Measurements from ENCODE around the gene PHF2. TPM values are rescaled to one million over a fixed set of nuclear protein-coding genes. Genes with fewer than 3 reads are reported as not detected.

The PHF2 gene
- total RNA-seq, 2 experiments from 2014 or later: 14.6 to 15.6 TPM

DNA sequence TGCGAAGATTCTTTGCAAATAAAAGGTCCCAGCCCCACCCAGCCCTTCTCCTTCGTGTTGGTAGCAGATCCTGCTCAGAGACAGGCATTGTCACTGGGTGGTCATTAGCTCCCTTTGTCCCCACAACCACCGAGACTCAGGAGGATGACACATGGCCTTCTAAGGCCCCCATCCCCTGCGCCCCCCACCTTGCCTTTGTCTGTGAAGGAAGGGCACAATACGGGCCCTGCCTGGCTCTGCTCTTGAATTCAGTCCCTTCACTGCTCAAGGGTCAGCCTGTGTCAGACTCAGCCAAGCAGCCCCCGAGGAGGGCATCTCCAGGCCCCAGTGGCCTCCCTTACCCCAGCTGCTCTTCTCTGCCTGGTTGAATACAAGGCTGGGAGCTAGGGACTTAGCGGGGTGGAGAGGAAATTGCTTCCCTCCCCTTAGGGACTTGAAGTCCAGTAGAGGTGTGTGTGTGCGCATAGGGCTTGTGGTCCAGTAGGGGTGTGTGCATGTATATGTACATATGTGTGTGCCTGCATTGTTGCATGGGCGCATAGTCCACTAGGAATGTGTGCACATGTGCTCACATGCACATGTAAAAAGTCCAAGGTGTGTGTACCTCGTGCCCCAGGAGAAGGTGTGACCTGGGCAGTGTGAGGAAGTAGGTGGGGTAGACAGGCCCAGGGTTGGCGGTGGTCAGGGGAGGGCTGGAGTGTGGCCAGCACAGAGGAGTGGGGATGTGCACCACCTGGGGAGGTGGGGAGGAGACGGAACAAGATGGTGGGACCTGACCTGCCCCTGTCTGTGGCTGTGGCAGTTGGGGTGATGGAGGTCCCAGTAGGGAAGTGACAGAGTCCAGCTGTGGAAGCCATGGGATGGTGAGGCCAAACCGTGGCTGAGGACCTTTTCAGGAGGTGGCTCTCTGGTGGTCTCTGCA lies 59.1 kb downstream of the PHF2 start:
- Mint-ChIP-seq H3K27me3 (no peaks in the 10 kb centered on the region), H3K36me3 (peaks cover 44% of the 10 kb centered on the region), H3K9me3 (peaks cover 16% of the 10 kb centered on the region), H3K4me3 (no peak overlapping the region), H3K4me1 (peaks cover 2% of the 10 kb centered on the region), H3K27ac (no peak overlapping the region)
- DNase-seq: no peak

DNA sequence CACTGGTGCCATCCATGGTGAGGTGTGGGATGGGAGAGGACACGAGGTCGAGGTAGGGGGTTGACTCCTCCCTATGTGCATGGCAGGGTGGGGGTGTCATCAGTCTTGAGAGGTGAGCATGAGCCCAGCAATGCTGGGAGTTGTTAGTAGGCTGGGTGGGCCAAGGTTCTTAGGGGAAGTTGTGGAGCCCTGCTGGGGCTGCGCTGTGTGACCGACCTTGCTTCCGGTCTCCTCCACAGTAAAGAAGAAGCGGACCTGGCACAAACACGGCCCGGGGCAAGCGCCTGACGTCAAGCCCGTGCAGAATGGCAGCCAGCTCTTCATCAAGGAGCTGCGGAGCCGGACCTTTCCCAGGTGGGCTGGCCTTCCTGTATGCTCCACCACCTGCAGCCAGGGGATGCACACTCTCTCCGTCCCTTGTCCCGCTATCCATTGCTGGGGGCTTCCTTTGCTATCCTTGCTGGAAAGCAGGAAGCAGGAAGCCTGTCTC lies 59.8 kb downstream of the PHF2 start:
- Mint-ChIP-seq H3K27me3 (no peaks in the 10 kb centered on the region), H3K27ac (no peak overlapping the region), H3K36me3 (peaks cover 49% of the 10 kb centered on the region), H3K9me3 (peaks cover 16% of the 10 kb centered on the region), H3K4me1 (peaks cover 2% of the 10 kb centered on the region), H3K4me3 (no peak overlapping the region)
- no peak for DNase-seq

DNA sequence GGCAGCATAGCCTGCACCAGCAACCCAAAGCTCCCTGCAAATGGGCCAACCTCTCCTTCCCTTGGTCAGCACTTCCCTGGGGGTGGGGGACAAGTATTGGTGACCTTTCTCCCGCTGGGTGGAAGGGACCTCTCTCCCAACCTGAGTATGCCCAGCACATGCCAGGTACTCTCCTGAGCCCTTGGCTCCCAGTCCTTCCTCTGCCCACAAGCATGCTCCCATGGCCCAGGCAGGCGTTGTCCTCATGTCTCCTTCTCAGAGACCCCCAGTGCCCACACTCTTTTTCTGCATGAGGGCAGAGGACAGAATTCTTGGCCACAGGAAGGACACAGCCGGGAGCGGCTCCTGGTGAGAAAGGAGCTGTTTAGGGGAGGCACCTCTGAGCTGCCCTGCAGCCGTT lies 60.3 kb downstream of the PHF2 start:
- Mint-ChIP-seq H3K27me3 (no peaks in the 10 kb centered on the region), H3K27ac (no peak overlapping the region), H3K9me3 (peaks cover 16% of the 10 kb centered on the region), H3K4me3 (no peak overlapping the region), H3K36me3 (peaks cover 49% of the 10 kb centered on the region), H3K4me1 (peaks cover 2% of the 10 kb centered on the region)
- no peak for DNase-seq

DNA sequence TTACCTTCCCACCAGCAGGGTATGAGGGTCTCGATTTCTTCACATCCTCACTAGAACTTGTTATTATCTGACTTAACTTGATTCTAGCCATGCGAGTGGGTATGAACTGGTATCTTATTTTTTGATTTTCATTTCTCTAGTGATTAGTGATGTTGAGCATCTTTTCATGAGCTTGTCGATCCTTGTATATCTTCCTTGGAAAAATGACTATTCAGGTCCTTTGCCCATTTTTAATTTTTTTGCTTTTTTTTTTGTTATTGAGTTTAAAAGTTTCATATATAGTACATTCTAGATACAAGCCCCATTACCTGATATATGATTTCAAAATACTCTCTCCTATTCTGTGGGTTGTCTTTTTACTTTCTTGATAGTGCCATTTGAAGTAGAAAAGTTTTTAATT lies 61.5 kb downstream of the PHF2 start:
- Mint-ChIP-seq H3K27me3 (no peaks in the 10 kb centered on the region), H3K9me3 (peaks cover 16% of the 10 kb centered on the region), H3K4me1 (peaks cover 2% of the 10 kb centered on the region), H3K27ac (no peak overlapping the region), H3K36me3 (peaks cover 50% of the 10 kb centered on the region), H3K4me3 (no peak overlapping the region)
- DNase-seq: no peak

DNA sequence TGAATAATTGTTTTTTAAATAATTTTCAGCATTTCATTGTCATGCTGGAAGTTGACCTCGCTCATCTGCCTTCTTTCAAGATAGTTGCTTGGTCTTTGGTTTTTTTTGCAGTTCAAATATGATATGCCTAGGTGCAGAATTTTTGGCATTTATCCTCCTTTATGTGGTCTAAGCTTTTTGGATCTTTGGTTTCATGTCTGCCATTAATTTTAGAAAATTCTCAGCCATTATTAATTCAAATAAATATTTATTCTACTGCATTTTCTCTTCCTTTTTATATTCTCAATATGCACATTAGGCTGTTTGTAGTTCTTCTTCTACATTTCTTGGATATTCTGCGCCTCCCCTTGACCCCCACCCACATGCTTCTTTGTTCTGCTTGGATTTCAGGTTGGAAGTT lies 63.6 kb downstream of the PHF2 start:
- no peaks in the 10 kb centered on the region for H3K27me3 Mint-ChIP-seq
- H3K36me3 Mint-ChIP-seq: peaks cover 56% of the 10 kb centered on the region
- H3K9me3 Mint-ChIP-seq: peaks cover 16% of the 10 kb centered on the region
- no peak for DNase-seq
- H3K4me3 Mint-ChIP-seq: no peak overlapping the region
- no peak overlapping the region for H3K27ac Mint-ChIP-seq
- peaks cover 2% of the 10 kb centered on the region for H3K4me1 Mint-ChIP-seq

DNA sequence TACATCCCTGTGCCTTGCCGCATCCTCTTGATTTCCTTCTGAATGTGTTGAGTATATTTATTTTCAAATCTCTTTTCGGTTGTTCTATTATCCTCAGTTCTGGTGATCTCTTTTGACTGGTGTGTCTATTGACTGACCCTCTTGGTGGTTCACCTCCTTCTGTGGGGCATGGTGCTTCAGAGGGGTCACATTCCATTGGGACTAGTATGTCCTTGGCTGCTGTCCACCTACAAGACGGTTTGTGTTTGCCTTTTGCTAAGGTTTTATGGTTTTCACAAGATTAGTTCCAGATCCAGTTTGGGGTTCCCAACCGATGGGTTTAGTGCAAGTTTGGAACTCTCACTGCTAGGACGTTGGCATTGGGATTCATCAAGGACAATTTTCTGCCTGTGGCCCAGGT lies 66.6 kb downstream of the PHF2 start:
- Mint-ChIP-seq H3K27me3 (no peaks in the 10 kb centered on the region), H3K9me3 (peaks cover 5% of the 10 kb centered on the region), H3K4me1 (peaks cover 2% of the 10 kb centered on the region), H3K4me3 (no peak overlapping the region), H3K27ac (no peak overlapping the region), H3K36me3 (peaks cover 29% of the 10 kb centered on the region)
- no peak for DNase-seq

DNA sequence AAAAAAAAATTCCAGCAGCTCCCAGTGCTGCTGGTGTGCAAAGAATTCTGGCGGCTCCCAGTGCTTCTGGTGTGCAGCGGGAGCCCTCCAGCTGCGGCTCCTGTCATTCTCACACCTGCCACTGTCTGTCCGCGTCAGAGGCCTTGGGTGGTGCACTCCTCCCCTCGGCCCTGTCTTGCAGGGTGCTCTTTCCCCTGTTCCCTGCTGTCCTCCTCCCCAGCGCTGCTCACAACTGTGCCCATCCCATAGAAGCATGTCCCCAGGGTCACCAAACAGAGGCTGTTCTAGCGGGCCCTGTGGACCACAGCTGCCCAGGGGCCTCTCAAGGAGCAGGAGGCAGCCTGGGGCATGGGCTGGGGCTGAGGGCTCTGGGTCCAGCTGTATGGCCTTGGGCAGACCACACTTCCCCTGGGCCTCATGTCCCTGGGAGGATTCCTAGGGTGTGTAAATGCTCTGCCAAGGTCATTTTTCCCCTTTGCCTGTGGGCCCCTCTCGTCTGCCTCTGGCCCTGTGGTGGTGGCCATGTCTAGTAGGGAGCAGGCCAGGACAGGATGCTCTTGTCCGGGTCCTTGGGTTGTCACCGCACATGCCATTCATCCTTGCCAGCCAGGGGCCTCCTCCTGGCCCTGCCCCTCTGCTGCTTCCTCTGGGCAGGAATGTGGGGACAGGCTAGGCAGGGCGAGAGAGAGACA lies 68.2 kb downstream of the PHF2 start:
- Mint-ChIP-seq H3K27me3 (no peaks in the 10 kb centered on the region), H3K9me3 (no peaks in the 10 kb centered on the region), H3K27ac (peak overlapping the region; percentile 58), H3K4me1 (no peaks in the 10 kb centered on the region), H3K4me3 (no peak overlapping the region), H3K36me3 (peaks cover 17% of the 10 kb centered on the region)
- DNase-seq: no peak

DNA sequence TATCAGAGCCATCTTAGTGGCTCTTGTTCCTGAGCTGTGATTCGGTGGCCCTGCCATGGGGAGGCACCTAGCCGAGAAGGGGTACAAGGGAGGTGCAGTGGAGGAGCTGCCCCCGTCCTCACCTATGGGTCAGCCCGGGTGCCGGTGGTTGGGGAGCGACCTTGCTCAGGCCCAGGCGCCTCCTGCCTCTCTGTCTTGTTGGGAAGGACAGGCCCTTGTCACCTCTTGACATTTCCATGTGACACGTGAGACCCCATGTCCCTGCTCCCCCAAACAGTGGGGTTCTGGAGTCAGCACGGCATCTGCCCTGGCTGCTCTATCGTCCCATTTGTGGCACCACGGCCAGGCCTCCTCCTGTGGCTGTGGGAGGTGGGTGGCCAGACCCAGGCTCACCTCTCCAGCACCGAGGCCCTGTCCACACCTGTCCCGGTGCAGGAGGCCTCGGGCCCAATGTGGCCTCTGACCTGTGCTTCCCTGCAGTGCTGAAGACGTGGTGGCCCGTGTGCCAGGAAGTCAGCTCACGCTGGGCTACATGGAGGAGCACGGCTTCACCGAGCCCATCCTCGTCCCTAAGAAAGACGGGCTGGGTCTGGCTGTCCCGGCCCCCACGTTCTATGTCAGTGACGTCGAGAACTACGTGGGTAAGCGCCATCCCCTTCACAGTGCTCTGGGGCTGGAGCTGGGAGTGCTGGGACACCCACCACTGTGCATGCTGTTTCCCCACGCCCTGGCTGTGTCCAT lies 68.9 kb downstream of the PHF2 start:
- H3K9me3 Mint-ChIP-seq: no peaks in the 10 kb centered on the region
- no peak overlapping the region for H3K27ac Mint-ChIP-seq
- peaks cover 13% of the 10 kb centered on the region for H3K36me3 Mint-ChIP-seq
- DNase-seq: no peak
- H3K27me3 Mint-ChIP-seq: no peaks in the 10 kb centered on the region
- H3K4me3 Mint-ChIP-seq: no peak overlapping the region
- H3K4me1 Mint-ChIP-seq: no peaks in the 10 kb centered on the region

DNA sequence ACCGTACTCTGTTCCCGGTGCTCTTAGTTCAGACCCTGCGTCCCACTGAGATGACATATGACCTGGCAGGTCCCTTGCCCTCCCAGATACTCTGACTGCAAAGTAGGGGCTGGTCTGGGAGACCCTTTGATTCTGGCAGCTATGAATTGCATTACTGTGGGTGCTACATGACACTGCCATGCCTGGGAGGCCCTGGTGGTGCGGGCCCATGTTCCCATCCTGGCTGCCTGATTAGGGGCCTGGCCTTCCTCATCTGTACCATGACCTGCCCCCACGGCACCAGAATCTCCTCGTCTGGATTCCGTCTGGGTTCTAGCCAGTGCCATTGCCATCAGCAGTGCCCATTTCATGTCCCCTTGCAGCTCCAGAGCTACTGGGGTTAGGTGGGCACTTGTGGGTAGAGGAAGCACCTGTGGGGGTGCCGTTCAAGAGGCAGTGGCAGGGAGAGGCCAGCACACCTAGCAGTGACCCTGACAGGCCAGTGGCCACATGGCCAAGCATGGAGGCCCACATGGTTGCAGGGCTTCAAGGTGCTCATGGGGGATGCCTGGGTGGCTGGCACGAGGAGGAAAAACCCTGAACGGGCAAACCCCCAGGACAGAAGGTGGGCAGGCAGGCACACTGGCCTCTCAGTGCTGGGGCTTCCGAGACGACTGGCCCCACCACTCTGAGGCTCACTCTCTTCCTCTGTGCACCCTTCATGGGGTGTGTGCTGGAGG lies 69.7 kb downstream of the PHF2 start:
- H3K27me3 Mint-ChIP-seq: no peaks in the 10 kb centered on the region
- H3K9me3 Mint-ChIP-seq: no peaks in the 10 kb centered on the region
- H3K27ac Mint-ChIP-seq: no peak overlapping the region
- no peak for DNase-seq
- no peaks in the 10 kb centered on the region for H3K4me1 Mint-ChIP-seq
- H3K4me3 Mint-ChIP-seq: no peak overlapping the region
- peaks cover 7% of the 10 kb centered on the region for H3K36me3 Mint-ChIP-seq

DNA sequence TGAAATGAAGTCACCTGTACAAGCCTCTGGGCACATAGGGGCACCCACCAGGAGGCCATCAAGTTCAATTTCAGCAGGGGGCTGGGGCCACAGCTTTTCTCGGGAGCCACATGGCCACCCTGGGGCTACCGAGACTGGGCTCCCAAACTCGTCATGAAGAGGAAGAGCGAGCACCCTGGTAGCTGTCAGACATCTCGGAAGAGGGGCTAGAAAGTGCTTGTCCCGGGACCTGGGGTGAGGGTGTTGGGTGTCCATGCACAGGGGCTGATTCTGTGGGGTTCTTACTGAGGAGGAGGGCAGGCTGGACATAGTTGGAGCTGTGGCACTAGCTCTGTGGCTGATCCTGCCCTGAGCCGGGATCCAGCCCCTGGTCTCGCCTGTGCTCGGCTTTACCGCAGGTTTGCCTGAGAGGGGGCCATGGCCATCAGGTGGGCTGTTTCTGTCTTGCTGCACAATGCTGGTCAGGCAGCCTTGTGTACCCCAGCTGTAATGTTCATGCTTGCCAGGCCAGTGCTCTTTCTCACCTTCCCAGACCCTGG lies 70.3 kb downstream of the PHF2 start:
- no peaks in the 10 kb centered on the region for H3K9me3 Mint-ChIP-seq
- no peak overlapping the region for H3K4me3 Mint-ChIP-seq
- no peak overlapping the region for H3K27ac Mint-ChIP-seq
- H3K4me1 Mint-ChIP-seq: no peaks in the 10 kb centered on the region
- H3K27me3 Mint-ChIP-seq: no peaks in the 10 kb centered on the region
- H3K36me3 Mint-ChIP-seq: peaks cover 9% of the 10 kb centered on the region
- DNase-seq: no peak

DNA sequence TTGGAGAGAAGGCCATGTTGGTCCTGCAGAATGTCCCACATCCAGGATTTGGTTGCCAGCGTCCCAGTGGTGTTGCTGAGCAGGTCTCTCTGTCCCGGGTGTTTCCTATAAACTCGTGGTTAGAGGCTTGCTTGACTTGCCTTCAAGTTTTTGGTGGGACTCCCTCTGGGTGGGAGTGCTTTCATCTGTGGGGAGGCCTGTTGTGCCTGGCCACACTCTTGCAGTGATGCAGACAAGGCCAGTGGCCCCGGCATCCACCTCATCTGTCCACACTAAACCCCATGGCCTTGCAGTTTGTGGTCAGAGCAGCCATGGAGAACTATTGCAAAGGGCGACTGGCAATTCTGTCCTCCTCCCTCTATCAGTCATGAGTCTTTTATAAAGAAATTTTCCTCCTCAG lies 71.8 kb downstream of the PHF2 start:
- Mint-ChIP-seq H3K36me3 (peaks cover 9% of the 10 kb centered on the region), H3K27ac (no peak overlapping the region), H3K9me3 (no peaks in the 10 kb centered on the region), H3K4me3 (no peak overlapping the region), H3K4me1 (no peaks in the 10 kb centered on the region), H3K27me3 (no peaks in the 10 kb centered on the region)
- no peak for DNase-seq

DNA sequence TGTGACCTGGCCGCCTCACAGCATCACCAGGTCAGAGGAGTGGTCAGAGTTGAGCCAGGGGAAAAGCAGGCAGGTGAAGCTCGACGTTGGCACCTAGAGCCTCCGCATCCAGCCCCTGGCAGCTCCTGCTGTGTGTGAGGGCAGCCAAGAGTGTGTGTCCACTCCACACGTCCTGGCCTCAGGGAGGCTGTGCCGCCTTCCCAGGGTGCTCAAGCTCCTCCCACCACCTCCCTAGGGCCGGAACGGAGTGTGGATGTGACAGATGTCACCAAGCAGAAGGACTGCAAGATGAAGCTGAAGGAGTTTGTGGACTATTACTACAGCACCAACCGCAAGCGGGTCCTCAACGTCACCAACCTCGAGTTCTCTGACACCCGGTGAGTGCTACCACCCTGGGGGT lies 72.5 kb downstream of the PHF2 start:
- no peak overlapping the region for H3K4me3 Mint-ChIP-seq
- no peaks in the 10 kb centered on the region for H3K27me3 Mint-ChIP-seq
- H3K4me1 Mint-ChIP-seq: no peaks in the 10 kb centered on the region
- H3K27ac Mint-ChIP-seq: no peak overlapping the region
- no peak for DNase-seq
- H3K9me3 Mint-ChIP-seq: no peaks in the 10 kb centered on the region
- peaks cover 7% of the 10 kb centered on the region for H3K36me3 Mint-ChIP-seq

DNA sequence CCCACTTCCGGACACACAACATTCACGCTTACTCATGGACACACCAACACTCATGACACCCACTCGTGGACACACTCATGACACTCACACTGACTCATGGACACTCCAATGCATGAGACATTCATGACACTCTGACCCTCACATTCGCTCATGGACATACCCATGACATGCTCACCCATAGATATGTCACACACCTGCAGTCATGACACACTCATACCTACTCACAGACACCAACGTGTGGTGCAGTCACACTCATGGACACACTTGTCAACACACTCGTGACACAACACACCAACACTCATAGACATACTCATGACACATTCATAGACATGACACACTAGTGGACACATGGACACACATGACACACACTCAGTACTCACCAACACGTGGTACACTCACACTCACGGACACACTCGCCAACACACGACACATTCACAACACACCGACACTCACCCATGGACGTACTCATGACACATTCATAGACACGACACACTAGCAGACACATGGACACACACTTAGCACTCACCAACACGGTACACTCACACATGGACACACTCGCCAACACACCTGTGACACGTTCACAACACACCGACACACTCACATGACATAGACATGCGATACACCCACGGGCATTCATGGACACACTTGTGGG lies 73.4 kb downstream of the PHF2 start:
- Mint-ChIP-seq H3K9me3 (no peaks in the 10 kb centered on the region), H3K36me3 (peaks cover 5% of the 10 kb centered on the region), H3K4me1 (no peaks in the 10 kb centered on the region), H3K4me3 (no peak overlapping the region), H3K27ac (no peak overlapping the region), H3K27me3 (no peaks in the 10 kb centered on the region)
- no peak for DNase-seq

DNA sequence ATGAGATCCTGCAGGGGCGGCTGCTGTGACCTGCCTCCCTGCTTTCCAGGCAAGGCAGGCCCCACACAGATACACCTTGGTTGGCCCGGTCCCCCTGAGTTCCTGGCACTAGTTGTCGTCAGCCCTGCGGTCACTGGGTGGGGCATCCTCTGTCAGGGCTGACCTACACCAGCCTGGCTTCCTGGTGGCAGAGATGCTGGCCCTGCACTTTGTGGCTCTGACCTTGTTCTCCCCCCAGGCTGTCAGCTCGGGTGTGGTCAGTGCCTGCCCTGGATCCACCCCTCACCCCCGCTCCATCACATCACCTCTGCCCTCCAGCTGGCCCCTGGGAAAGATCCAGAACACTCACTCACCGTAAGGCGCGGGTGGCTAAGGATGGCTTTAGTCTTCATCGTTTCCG lies 74.1 kb downstream of the PHF2 start:
- DNase-seq: no peak
- Mint-ChIP-seq H3K4me1 (no peaks in the 10 kb centered on the region), H3K9me3 (no peaks in the 10 kb centered on the region), H3K27me3 (no peaks in the 10 kb centered on the region), H3K4me3 (no peak overlapping the region), H3K36me3 (peaks cover 5% of the 10 kb centered on the region), H3K27ac (no peak overlapping the region)

Measured in activated naive CD8-positive, alpha-beta T cell treated with anti-CD3 and anti-CD28 coated beads for 36 hours (primary cell).